ENCODE measurements around the gene NUP210. TPM values are rescaled to one million over a fixed set of nuclear protein-coding genes. Genes with fewer than 3 reads are reported as not detected.
"Not testable (repeated sequence)": the region's sequence is repeated elsewhere in the genome, so short reads cannot be mapped to it uniquely, and the experiment has no call there.

The NUP210 gene
- total RNA-seq: 1.5 and 2.3 TPM in 2 replicates

DNA sequence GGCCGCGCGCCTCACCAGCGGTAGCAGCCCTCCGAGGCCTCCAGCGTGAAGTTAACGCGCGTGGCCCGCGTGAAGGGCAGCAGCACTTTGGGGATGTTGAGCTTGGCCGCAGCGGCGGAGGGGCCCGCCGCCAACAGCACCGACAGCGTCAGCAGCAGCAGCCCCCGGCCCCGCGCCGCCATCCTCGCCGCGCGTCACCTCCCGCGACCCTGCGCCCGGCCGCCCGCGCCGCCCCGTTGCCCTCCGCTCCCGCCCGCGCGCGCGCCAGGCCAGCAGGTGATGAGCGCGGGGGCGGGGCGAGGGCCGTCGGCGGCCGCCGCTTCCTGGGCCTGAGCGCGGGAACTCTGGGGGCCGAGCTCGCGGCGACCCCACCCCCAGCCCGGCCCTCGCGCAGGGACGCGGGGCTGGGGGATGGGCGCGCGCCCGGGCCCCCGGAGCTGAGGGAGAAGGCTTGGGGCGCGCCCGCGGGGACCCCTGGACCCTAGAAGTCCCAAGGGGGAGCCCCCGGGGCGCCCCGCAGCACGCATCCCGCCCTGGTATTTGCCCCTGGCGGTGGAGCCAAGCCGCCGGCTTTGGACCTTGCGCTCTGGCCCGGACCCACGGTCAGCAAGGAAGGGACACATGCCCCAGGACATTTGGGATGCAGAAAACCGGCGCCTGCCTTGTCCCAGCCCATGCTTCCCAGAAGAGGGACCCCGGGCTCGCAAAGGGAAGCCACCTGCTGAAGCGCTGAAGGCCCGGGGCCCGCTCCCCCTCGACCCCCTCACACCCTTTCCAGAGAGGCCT lies at the start of gene NUP210:
Gene NUP210 (minus strand): TSS at position 278 of the 786 bp plus-strand sequence. CDS start 96 bp downstream, at position 182.
- no peak for DNase-seq (ENCODE audit: low read depth in 2 of 2)

DNA sequence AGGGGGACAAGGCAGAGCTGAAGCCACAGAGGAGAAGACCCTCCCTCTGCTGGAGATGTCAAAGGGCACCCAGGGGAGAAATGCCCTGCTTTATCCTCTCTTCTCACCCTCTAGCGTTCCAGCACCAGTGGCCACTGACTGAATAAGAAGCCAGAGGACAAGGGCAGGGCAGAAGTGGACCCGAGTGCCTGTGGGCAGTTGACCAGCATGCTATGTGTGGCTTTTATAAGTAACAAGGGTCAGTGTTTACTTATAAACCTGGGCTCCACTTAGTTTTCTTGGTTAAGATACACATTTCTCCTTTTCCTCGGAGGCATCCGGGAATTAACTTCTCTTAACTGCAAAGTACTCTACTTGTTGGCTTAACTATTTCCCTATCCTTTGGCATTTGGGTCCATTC lies 46.7 kb upstream of the NUP210 start:
- no peak for DNase-seq (ENCODE audit: low read depth in 2 of 2)

DNA sequence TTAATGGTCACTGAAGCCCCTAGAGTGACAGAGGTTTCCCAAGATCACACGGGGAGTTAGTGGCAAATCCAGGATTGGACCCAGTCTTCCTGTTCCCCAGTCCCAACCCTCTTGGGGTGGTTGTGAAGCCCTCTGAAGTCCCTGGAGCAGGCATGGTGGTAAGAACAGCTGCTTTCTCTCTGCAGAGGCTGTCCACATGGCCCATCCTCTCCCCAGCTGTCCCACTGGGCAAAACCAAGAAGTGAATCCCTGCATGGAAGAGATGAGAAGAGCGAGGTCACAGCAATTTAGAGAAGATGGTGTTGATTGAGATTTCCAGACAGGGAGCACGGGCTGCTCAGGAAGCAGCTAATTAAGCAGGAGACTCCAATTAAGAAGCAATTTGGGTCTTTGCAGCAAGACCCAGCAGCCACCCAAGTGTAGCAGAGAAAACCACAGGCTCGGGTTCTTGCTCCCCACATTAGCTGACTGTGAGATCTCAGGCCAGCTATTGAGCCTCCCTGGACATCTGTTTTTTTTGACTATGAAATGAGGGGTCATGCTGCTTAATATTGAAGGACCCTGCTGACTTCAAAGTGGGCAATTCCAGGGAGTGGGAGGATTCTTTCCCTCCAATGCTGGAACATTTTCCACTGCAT lies 45.2 kb upstream of the NUP210 start:
- DNase-seq (ENCODE audit: low read depth in 2 of 2): no peak

DNA sequence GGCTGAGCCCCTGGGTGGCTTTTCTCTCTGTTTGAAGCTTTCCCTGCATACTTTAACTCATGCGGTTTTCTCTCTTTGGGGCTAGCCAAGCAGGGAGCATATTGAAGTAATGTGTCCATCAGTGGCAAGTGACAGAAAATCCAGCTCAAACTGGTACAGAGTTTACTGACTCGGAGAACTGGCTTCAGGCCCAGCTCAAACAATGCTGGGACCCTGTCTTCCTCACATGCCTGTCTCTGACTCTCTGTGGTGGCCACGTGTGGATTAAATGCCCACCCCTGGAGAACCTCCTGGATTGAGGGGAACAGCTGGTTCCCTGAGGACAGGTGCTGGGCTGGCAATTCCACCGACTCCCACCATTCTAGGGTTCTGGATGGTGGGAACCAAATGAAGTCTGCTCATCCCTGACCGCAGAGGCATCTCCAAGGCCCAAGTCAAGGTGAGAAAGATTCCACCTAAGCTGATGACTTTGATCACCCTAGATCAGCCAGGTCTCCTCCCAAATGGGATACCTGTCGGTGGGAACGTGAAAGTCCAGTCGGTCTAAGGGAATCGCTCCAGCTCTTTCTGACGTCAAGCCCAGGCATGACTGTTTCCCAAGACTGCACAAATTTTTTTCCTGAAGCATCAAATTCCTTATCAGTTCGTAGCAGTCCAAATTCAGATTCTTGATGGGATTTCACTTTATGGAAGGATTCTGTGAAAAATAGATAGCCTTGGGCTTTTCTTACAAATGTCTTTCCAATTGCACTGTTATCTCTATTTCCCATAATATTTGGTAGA lies 43.7 kb upstream of the NUP210 start:
- DNase-seq (ENCODE audit: low read depth in 2 of 2): no peak

- no peak for DNase-seq (ENCODE audit: low read depth in 2 of 2)
Observed at GRCh38 chr3:13462822-13463221, 42.7 kb upstream of the NUP210 start.

DNA sequence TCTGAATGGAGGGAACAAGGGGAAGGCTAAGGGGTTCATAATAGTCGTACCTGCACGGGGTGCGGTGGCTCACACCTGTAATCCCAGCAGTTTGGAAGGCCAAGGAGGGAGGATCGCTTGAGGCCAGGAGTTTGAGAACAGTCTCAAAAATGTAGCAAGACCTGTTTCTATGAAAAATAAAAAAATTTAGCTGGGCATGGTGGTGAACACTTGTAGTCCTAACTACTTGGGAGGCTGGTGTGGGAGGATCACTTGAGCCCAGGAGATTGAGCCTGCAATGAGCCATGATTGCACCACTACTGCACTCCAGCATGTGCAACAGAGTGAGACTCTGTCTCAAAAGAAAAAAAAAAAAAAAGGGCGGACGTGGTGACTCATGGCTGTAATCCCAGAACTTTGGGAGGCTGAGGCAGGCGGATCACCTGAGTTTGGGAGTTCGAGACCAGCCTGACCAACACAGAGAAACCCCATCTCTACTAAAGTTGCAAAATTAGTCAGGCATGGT lies 42.1 kb upstream of the NUP210 start:
- no peak for DNase-seq (ENCODE audit: low read depth in 2 of 2)

DNA sequence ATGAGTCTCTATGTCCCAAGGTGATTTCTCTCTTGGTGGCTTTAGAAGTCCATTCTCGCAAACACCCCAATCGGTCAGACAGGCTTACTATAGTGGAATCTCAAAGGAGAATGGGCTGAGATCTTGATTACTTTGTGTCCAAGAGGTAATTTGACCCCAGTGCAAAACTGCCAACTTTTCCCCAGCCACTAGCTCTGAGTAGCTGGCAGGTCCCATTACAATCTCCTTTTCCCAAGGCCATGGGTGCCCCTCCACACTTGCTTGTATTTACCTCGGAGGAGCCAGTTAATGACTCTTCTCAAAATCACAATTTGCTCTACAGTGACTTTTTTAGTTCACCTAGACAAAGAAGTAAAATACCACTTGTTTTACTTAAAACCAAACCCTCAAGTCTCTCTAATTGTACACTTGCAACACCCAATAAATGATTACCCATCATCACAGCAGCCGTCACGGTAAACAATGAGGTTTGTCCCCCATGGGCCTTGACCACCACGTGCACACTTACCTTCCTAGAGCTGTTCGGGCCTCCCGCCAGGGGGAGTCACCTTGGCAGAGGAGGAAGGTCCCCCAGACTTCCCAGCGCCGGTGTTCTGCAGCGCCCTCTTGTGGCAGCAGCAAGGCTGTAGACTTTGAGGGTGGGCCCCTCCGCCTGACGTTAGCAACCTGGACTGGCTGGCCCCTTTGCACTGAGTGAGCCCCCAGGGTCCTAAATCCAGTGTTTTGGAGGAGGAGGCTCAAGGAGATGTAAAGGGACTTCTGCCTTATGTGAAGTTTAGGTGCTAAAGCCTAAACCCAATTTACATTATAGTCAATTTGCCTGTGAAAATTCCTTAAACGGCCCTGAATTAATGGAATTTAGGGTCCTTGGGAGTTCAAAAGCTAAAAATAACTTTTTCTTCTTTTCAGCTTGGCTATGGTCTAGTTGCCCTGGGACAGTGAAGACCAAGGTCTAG lies 41.3 kb upstream of the NUP210 start:
- peak; percentile 29 to 75 for DNase-seq (ENCODE audit: low read depth in 2 of 2)

DNA sequence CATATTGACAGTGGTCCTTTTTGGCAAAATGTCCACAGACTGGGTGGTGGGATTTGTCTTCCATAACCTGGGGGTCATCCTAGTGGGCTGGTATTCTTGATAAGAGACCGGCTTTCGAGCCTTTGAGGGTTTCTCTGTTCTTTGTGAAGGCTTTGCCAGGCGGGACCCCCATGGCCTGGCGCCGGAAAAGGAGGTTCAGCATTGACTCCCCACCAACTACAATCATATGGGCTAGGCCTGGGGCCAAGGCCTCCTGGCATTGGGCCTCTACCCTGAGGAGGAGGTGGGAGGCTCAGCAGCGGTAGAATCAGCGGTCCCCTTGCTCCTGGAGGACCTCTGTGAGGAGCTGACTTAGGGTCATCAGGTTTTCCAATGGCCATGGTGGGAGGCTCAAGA lies 40.2 kb upstream of the NUP210 start:
- no peak for DNase-seq (ENCODE audit: low read depth in 2 of 2)

- no peak for DNase-seq (ENCODE audit: low read depth in 2 of 2)
Observed at GRCh38 chr3:13459605-13460340, 39.7 kb upstream of the NUP210 start.

DNA sequence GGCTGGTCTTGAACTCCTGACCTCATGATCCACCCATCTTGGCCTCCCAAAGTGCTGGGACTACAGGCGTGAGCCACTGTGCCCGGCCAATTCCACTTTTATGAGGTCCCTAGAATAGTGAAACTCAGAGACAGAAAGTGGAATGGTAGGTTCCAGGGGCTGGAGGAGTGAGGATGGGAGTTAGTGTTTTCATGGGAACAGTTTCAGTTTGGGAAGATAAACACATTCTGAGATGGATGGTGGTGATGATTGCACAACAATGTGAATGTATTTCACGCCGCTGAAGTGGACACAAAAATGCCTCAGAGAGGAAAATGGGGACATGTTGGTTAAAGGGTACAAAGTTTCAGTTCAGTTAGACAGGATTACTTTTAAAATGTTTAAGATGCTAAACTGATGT lies 37.5 kb upstream of the NUP210 start:
- DNase-seq (ENCODE audit: low read depth in 2 of 2): no peak

GRCh38 chr3:13455644-13456043 lies 35.5 kb upstream of the NUP210 start:
- DNase-seq (ENCODE audit: low read depth in 2 of 2): no peak

DNA sequence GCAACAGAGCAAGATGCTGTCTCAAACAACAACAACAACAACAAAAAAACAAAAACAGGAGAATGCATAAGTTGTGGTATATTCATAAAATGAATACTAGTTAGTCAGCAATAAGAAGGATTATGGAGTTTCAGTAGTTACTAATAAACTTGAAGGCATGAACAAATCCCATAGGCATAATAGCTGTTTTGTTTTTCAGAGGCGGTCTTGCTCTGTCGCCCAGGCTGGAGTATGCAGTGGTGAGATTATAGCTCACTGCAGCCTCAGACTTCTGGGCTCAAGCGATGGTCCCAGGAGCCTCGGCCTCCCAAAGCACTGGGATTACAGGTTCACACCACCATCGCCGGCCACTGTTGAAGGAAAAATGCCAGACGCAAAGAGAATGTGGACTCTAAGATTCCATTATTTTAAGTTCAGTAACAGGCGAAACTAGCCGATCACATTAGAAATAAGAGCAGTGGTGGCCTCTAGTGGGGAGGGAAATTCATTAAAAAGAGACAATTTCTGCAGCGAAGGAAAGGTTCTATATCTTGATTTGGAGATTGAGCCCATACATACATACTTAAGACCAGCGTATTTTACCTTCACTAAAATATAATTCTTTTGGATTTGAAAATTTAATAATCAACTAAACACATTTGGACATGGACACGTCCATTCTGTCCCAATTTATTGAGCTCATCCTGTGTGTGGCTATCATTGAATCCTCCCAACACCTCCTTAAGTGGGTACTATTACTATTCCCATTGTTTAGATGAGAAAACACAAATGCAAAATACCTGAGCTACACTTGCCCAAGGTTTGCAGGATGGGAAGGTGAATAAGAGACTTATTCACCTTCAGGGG lies 32.6 kb upstream of the NUP210 start:
- peak; percentile 35 to 63 for DNase-seq (ENCODE audit: low read depth in 2 of 2)

DNA sequence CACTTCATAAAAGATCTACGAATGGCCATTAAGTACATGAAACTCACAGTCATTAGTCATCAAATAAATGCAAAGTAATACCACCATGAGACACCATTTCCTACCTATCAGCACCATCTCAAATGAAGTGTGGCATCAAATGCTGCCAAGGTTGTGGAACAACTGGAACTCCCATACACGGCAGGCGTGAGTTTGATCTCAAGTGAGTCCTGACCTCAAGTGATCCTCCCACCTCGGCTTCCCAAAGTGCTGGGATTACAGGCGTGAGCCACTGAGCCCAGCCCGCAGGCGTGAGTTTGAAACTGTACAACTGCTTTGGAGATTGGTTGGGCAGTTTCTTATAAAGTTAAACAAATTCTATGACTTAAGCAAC lies 31.2 kb upstream of the NUP210 start:
- DNase-seq (ENCODE audit: low read depth in 2 of 2): peak in 1 of 2 donors; percentile 22

DNA sequence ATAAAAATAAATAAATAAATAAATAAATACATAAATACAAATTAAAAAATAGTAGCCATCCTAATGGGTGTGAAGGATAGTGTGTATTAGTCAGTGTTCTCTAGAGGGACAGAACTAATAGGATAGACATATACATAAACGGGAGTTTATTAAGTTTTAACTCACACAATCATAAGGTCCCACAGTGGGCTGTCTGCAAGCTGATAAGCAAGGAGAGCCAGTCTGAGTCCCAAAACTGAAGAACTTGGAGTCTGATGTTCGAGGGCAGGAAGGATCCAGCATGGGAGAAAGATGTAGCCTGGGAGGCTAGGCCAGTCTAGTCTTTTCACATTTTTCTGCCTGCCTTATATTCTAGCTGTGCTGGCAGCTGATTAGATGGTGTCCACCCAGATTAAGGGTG lies 22.8 kb upstream of the NUP210 start:
- DNase-seq (ENCODE audit: low read depth in 2 of 2): not testable (repeated sequence)

- DNase-seq (ENCODE audit: low read depth in 2 of 2): no peak
Observed at GRCh38 chr3:13440204-13440817, 20.2 kb upstream of the NUP210 start.

DNA sequence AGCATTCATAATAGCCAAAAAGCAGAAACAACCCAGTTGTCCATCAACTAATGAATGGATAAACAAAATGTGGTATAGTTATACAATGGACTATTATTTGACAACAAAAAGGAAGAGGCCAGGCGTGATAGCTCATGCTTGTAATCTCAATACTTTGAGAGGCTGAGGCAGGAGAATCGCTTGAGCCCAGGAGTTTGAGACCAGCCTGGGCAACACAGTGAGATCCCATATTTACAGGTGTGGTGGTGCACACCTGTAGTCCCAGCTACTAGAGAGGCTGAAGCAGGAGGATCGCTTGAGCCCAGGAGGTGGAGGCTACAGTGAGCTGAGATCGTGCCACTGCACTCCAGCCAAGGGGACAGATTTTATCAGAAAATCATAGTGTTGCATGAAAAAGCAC lies 16.1 kb upstream of the NUP210 start:
- DNase-seq (ENCODE audit: low read depth in 2 of 2): not testable (repeated sequence)

- no peak for DNase-seq (ENCODE audit: low read depth in 2 of 2)
Observed at GRCh38 chr3:13433912-13434311, 13.8 kb upstream of the NUP210 start.

GRCh38 chr3:13432093-13432492 lies 12.0 kb upstream of the NUP210 start:
- DNase-seq (ENCODE audit: low read depth in 2 of 2): no peak

- DNase-seq (ENCODE audit: low read depth in 2 of 2): not testable (repeated sequence)
Observed at GRCh38 chr3:13430411-13430875, 10.3 kb upstream of the NUP210 start.
